SU-DHL-6 (cell line): ENCODE measurements around the gene KLHL4.
"Not testable (repeated sequence)": the region's sequence is repeated elsewhere in the genome, so short reads cannot be mapped to it uniquely, and the experiment has no call there.

Source experiments
- H2AFZ ChIP-seq: fragments of 200-600 bp; sonication (generic); 2 replicates; pipeline ENCODE4 v1.6.1; 2014; ENCODE audit warnings: low read depth, mild to moderate bottlenecking, moderate library complexity, mixed read lengths, antibody characterized with exemption, low read length; ENCODE audit not compliant: severe bottlenecking
- H3F3A ChIP-seq: fragments of 200-600 bp; shearing (Covaris generic); 2 replicates; pipeline ENCODE4 v1.6.0; 2016; ENCODE audit warnings: antibody characterized with exemption, mild to moderate bottlenecking; ENCODE audit not compliant: insufficient read depth
- H3K27ac ChIP-seq: fragments of 200-600 bp; sonication (generic); 2 replicates; pipeline ENCODE4 v1.5.1; 2016; ENCODE audit warnings: low read depth, mild to moderate bottlenecking, low read length, moderate library complexity, mixed read lengths
- H3K27me3 ChIP-seq: fragments of 200-600 bp; sonication (generic), shearing (Covaris generic); 2 replicates; pipeline ENCODE4 v1.6.0; 2014; ENCODE audit warnings: mild to moderate bottlenecking, low read length
- H3K36me3 ChIP-seq: fragments of 200-600 bp; sonication (generic); 2 replicates; pipeline ENCODE4 v1.6.1; 2014; ENCODE audit warnings: mild to moderate bottlenecking, low read length, mixed read lengths
- H3K4me2 ChIP-seq: fragments of 300-600, 200-600 bp; shearing (Covaris generic), sonication (generic); 2 replicates; pipeline ENCODE4 v1.6.0; 2014; ENCODE audit warnings: low read length, low read depth, mild to moderate bottlenecking; ENCODE audit not compliant: poor library complexity, severe bottlenecking
- H3K4me3 ChIP-seq: fragments of 200-600 bp; sonication (generic); 2 replicates; pipeline ENCODE4 v1.5.1; 2014; ENCODE audit warnings: antibody characterized with exemption, low read length, mild to moderate bottlenecking, mixed read lengths; ENCODE audit not compliant: insufficient read depth, poor library complexity, severe bottlenecking
- H3K79me2 ChIP-seq: fragments of 200-600 bp; sonication (generic); 2 replicates; pipeline ENCODE4 v1.6.1; 2014; ENCODE audit warnings: mild to moderate bottlenecking, low read length, moderate library complexity; ENCODE audit not compliant: insufficient read depth
- H3K9ac ChIP-seq: fragments of 200-600 bp; sonication (generic); 2 replicates; pipeline ENCODE4 v1.7.0; 2014; ENCODE audit warnings: mild to moderate bottlenecking, low read length
- H3K9me2 ChIP-seq: fragments of 200-600 bp; sonication (generic); replicated peaks from 2 replicates; pipeline ENCODE4 v1.6.1; 2014; ENCODE audit warnings: low read length; ENCODE audit not compliant: insufficient read depth
- H3K9me3 ChIP-seq: fragments of 200-600 bp; sonication (generic); 2 replicates; pipeline ENCODE4 v1.6.1; 2014; ENCODE audit warnings: low read length, mixed read lengths; ENCODE audit not compliant: insufficient read depth
- H4K20me1 ChIP-seq: fragments of 200-600 bp; sonication (generic); 2 replicates; pipeline ENCODE4 v1.6.1; 2014; ENCODE audit warnings: low read depth, mild to moderate bottlenecking, antibody characterized with exemption, low read length, moderate library complexity, mixed read lengths
- CTCF ChIP-seq: fragments of 200-600 bp; sonication (generic); IDR thresholded peaks from one replicate; pipeline ENCODE4 v1.5.1; 2017; ENCODE audit warnings: antibody characterized with exemption, mild to moderate bottlenecking, low read length, moderate library complexity; ENCODE audit not compliant: insufficient read depth, poor library complexity, severe bottlenecking
- EZH2phosphoT487 ChIP-seq: fragments of 200-600 bp; sonication (generic), shearing (Covaris generic); conservative IDR thresholded peaks from 2 replicates; pipeline ENCODE4 v1.6.1; 2018; ENCODE audit warnings: mild to moderate bottlenecking, antibody characterized with exemption, low read length, moderate library complexity, mixed read lengths

The KLHL4 gene

GRCh38 chrX:87687703-87688102 lies 170.1 kb downstream of the KLHL4 start:
- H4K20me1 ChIP-seq = no peaks in the 10 kb centered on the region
- TF ChIP-seq CTCF (no peak), EZH2phosphoT487 (no peak)
- H3K36me3 ChIP-seq = no peaks in the 10 kb centered on the region
- no peaks in the 10 kb centered on the region for H3K9me2 ChIP-seq
- H3K4me2 ChIP-seq = no peak overlapping the region
- no peak overlapping the region for H3K4me3 ChIP-seq
- H3F3A ChIP-seq = no peaks in the 10 kb centered on the region
- H3K9ac ChIP-seq = no peak overlapping the region
- H3K9me3 ChIP-seq = no peaks in the 10 kb centered on the region
- H3K27ac ChIP-seq = no peak overlapping the region
- H3K79me2 ChIP-seq = no peaks in the 10 kb centered on the region
- H3K27me3 ChIP-seq = no peaks in the 10 kb centered on the region
- H2AFZ ChIP-seq = no peak overlapping the region

- H3K9ac ChIP-seq, H2AFZ ChIP-seq, H3K9me3 ChIP-seq, H3F3A ChIP-seq, H3K36me3 ChIP-seq, H3K27me3 ChIP-seq, H3K27ac ChIP-seq, H3K79me2 ChIP-seq, H3K4me3 ChIP-seq, H3K4me2 ChIP-seq, H3K9me2 ChIP-seq, H4K20me1 ChIP-seq: not testable (repeated sequence)
Observed at GRCh38 chrX:87688113-87688748, 170.6 kb downstream of the KLHL4 start.

- H4K20me1 ChIP-seq, H3K9ac ChIP-seq, H3K36me3 ChIP-seq, H3F3A ChIP-seq, H3K27ac ChIP-seq, H3K9me2 ChIP-seq, H3K27me3 ChIP-seq, H3K4me3 ChIP-seq, H3K4me2 ChIP-seq, H3K9me3 ChIP-seq, H2AFZ ChIP-seq, H3K79me2 ChIP-seq: not testable (repeated sequence)
Observed at GRCh38 chrX:87689218-87689617, 171.6 kb downstream of the KLHL4 start.

- H3K27me3 ChIP-seq = no peaks in the 10 kb centered on the region
- TF ChIP-seq EZH2phosphoT487 (no peak), CTCF (no peak)
Observed at GRCh38 chrX:87693204-87693603, 175.6 kb downstream of the KLHL4 start.

More at GRCh38 chrX:87693204-87693603, 175.6 kb downstream of the KLHL4 start:
- H3K4me2 ChIP-seq = no peak overlapping the region
- no peaks in the 10 kb centered on the region for H3F3A ChIP-seq
- no peaks in the 10 kb centered on the region for H3K36me3 ChIP-seq
- no peaks in the 10 kb centered on the region for H3K79me2 ChIP-seq
- no peaks in the 10 kb centered on the region for H3K9me2 ChIP-seq
- H4K20me1 ChIP-seq = no peaks in the 10 kb centered on the region
- H3K9ac ChIP-seq = no peak overlapping the region
- H3K4me3 ChIP-seq = no peak overlapping the region
- no peak overlapping the region for H3K27ac ChIP-seq
- H2AFZ ChIP-seq = no peak overlapping the region
- no peaks in the 10 kb centered on the region for H3K9me3 ChIP-seq
